ENCODE measurements around the gene SMARCD2.

Gene SMARCD2

DNA sequence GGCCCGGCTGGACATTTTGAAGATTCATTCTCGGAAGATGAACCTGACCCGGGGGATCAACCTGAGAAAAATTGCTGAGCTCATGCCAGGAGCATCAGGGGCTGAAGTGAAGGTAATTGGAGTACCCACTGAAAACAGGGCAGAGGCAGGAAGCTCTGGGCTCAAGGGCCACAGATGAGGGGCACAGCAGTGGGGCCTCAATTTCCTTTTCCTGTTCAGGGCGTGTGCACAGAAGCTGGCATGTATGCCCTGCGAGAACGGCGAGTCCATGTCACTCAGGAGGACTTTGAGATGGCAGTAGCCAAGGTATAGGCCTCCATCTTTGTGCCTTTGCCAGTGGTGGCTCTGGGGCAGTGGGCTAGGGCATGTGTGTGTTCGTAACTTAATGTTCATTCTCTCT lies 11.0 kb downstream of the SMARCD2 start:
- DNase-seq: no peak

DNA sequence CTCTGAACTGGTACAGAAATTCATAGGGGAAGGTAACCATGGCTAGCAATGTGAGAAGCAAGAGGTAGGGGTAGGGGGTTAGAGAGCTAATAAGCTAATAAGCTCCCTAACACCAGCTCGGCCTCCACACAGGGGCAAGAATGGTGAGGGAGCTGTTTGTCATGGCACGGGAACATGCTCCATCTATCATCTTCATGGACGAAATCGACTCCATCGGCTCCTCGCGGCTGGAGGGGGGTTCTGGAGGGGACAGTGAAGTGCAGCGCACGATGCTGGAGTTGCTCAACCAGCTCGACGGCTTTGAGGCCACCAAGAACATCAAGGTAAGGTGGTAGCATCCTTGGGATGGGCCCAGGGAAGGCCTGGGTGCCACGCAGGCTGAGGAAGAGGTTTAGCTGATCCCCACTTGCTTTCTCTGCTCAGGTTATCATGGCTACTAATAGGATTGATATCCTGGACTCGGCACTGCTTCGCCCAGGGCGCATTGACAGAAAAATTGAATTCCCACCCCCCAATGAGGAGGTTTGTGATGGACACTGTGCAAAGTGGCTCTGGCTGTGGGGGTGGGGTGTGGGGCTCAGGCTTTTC lies 11.5 kb downstream of the SMARCD2 start:
- DNase-seq: no peak

DNA sequence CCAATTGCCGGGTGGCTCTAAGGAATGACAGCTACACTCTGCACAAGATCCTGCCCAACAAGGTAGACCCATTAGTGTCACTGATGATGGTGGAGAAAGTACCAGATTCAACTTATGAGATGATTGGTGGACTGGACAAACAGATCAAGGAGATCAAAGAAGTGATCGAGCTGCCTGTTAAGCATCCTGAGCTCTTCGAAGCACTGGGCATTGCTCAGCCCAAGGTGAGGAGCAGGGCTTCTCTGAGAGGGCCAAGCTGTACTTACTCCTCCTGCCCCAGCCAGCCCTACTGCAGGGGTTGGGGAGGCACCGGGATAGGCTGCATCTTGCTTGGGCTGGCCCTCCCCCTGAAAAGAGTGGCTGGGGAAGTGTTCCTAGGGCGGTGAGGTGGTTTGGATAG lies 12.2 kb downstream of the SMARCD2 start:
- DNase-seq: no peak

DNA sequence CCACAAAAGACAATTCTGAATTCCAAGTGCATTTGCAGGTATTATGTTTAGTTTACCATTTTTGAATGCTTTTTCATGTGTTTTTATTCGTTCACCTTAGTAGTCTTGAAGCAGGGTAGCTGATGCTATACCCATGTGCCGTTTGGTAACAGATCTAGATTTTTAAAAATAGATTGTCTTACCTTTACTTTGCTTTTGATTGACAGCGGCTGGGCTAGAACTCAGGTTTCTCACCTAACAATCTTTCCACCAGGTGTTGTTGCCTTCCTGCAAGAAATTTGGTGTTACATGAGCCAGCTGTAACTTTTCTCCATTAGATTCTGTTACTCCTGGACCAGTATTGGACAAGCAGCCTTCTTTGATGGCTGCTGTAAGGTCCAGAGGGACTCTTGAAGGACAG lies 13.5 kb downstream of the SMARCD2 start:
- no peak for DNase-seq

DNA sequence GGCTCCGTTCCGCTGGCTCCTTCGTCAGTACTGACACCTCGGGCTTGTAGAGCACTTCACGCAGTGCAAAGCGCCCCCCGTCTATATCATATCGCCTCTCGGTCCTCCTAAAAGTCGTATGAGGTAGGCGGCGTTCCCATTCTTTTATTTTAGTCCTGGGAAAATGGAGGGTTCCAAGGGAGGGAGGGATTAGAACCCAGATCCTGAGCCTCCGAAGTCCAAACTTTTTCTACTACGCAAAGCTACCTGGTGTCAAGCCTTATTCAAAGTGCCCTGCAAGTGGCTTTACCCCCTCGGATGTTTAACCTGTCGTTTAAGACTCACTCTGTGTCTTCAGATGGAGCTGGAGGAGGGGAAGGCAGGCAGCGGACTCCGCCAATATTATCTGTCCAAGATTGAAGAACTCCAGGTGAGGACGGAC lies 14.7 kb downstream of the SMARCD2 start:
- DNase-seq: no peak

DNA sequence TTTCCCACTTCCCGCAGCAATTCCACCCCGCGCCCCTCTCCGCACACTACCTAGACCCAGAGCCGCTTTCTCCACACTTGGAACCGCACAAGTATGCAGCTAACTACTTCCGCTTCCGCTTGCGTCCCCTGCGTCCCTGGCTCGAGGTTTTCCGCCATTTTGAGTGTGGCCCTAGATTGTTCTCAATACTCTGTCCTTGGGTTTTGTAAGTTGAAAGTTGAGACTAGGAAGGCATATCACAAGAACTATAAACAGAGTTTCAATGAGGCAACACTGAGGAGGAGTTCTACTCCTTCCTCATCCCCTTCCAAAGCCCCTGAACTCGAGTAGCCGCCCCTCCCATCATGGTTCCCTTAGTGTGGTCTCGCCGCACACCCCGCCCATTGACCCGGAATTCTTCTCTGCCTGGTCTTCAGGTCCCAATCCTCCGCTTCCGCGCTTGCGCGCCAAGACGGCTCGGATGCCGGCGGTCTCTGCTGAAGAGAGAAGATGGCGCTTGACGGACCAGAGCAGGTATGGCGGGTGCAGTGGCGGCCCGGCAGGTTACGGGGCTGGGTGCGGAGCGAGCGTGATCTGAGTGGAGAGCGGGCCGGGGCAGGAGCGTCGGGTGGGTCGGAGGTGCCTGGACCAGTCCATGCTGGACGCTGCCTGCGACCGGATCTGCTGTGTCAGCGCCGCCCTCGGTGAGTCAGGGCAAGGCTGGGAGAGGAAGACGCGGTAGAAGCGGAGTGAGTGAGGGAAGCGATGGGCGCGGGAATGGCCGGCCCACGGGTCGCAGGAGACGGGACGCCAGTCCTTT lies 15.3 kb downstream of the SMARCD2 start, which contains the start of the genes FTSJ3 and PSMC5:
Gene FTSJ3 (minus strand): TSS at position 662 of the 799 bp plus-strand sequence. CDS start 761 bp downstream, outside the sequence.
Gene PSMC5 (plus strand): TSS at position 430 of the 799 bp plus-strand sequence. CDS start 60 bp downstream, at position 490.
- DNase-seq: peak; percentile 95

DNA sequence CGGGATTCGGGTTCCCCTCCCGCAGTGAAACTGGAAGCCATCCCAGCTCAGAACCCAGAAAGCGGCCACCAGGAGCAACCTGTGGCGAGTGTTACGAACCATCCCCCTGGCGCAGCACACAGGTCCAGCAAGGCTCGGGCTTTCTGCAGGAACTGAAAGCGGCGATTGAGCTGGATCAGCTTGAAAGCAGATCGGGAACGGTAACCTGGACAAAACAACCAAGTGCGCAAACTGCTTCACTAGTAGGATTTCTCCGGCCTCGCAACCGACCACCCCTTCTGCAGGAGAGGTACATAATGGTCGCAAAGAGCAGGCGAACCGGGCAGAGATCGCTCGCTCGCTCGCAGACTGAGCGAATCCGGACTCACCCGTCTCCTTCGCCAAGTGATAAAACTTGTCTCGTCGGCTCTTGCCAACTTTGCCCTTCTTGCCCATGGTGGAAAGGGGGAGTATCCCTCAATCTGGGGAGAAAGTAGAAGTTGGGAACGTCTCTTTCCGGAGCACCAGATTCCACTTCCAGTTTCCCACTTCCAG lies 15.9 kb downstream of the SMARCD2 start:
- no peak for DNase-seq

DNA sequence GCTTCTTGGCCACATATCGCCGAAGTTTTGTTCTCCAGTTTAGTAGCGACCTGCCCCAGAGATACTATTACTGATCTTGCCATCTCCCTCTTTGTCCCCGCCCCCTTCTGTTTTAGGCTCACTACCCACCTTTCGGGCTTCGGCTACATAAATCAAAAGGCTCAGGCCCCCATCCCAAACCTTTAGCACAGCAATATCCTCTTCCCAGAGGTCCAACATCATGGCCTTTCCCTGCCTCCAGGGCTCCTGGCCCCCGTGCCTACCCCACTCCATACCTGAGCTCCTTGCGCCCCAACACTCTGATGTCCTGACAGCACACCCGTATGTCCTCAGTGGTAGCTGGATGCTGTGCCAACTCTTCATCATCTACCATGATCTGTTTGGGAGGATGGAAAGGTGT lies 18.1 kb downstream of the SMARCD2 start:
- no peak for DNase-seq

DNA sequence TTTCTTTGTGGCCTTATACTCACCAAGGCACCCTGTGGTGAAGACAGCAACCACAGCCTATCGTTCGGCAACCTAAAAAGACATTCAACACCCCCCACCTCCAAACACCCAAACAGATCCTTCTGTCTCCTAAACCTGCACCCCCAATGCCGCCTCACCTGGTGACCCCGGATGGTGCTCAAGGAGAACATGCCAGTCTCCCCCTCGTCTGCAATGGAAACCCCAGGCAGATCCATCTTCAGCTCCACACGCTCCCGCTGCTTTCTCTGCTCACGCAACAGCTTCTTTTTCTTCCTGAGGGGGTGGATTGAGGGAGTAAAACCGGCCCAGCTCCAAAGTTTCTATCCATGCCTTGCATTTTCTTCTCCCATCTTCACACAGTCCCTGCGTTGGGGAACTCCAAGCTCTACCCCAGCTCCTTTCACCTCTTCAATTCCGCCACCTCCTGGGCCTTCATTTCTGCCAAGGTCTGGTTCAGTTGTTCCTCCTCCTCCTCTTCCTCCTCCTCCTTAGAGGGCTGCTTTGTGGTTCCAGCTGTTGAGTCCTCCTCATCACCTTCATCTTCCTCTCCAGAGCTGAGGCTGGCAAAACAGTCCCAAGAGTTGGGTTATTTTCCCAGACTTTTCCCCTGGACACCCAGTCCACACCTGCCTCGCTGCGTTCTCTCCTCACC lies 18.7 kb downstream of the SMARCD2 start:
- DNase-seq: no peak

DNA sequence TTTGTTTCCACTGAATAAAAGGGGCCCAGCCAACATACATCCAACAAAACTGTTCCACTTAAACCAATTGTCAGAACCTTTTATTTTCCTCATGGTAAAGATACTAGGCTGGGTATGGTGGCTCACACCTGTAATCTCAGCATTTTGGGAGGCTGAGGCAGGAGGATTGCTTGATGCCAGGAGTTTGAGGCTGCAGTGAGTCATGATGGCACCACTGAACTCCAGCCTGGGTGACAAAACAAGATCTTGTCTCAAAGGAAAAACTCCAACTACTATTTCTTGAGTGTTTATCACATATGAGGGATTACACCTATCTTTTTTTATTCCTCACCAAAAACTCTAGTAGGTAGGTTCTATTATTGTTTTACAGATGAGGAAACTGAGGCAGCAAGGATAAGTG lies 19.9 kb downstream of the SMARCD2 start:
- no peak for DNase-seq

DNA sequence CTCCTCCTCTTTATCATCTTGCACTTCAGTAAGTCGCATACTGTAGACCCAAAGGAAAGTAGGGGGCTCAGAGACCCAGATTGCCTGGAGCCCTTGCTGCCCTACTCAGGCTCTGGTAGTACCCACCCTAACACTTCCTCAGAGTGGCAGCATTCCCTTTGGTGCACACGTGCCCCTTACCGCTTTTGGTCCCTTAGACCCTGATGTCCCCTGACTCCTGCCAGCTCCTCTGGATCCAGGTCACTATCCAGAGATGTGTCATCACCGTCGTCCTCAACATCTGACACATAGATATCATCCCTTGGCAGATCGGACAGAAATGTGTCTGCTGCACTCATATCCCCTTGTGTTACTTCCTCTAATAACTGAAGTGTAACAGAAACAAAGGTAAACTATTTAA lies 20.7 kb downstream of the SMARCD2 start:
- no peak for DNase-seq

DNA sequence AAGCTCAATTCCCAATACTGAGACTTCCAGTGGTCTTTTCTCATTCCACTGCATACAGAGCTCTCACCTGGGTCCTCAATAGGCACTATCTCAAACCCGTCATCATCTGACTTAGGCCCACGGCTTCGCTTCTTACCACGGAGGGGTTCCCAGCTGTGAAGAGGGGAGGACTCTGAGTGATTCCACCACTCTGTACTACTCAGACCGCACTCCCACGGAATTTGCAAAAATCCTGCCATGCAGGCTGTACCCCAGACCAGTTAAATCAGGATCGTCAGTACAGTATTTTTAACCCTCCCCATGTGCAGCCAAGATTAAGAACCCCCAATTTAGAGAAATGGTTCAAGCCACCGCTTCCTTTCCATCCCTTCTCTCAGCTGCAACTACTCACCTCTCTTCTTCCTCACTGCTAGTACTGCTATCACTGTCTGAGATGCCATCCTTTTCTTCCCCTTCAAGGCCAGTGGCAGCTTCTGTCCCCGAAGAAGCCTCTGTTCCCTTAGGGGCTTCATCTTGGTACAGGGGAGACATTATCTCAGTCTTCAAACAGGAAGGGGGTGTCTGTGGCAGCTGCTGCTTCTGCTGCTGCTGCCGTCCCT lies 21.4 kb downstream of the SMARCD2 start:
- no peak for DNase-seq

DNA sequence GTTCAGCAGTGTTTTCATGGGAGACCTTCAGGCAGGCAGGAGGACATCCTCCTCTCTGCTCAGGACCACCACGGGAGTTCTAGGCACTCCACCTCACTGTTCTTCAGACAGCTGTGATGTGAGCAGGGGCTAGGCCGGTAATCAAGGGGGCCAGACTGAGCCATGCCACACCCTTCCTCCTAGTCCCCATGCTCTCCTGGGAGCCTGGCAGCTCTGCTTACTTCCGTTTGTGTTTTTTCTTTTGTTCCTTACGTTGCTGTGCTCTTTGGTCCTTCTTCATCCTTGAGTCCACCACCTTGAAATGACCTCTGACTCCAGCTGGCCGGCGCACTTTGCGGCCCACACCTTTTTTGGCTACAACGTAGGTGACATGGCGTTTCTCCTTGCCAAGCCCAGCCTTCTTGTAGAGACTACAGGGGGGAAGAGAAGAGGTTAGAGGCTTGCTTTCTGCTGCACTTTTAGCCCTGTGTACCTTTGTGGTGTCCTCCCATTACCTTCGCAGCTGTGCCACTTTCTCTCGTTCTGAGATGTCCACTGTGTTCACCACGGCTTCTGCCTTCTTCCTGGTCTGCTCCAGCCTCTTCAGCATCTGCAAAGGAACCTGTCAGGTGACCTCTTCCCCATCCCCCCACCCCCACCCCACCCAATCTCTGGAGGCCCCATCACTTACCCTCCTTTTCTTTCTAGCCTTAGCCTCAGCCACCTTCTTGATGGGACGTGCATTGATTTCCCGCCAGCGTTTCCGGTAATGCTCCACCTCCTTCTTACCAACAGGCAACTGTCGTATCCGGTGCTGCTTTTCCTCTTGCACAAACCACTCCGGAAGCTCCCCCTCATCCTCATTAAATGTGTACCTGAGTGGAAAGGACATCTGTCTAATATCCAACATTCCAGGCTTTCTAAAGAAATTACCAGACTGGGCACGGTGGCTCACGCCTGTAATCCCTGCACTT lies 22.6 kb downstream of the SMARCD2 start:
- no peak for DNase-seq

DNA sequence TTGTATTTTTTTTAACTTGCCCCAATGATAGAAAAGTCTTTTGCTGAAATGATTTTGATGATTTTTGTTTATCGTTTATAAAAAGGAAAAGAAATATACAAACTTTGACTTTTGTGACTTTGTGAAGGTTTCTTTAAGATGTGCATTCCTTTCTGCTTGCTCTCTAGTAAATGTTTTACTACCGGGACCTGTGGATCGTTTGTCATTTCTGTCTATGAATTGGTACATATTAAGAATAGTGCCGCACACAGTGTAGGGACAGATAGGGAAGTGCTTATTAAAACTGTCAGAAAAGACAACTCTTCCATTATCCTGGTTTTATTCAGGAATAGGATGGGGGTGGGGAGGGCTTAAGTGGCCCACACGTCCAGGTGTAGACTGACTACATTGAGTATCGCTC lies 23.4 kb downstream of the SMARCD2 start:
- DNase-seq: no peak

DNA sequence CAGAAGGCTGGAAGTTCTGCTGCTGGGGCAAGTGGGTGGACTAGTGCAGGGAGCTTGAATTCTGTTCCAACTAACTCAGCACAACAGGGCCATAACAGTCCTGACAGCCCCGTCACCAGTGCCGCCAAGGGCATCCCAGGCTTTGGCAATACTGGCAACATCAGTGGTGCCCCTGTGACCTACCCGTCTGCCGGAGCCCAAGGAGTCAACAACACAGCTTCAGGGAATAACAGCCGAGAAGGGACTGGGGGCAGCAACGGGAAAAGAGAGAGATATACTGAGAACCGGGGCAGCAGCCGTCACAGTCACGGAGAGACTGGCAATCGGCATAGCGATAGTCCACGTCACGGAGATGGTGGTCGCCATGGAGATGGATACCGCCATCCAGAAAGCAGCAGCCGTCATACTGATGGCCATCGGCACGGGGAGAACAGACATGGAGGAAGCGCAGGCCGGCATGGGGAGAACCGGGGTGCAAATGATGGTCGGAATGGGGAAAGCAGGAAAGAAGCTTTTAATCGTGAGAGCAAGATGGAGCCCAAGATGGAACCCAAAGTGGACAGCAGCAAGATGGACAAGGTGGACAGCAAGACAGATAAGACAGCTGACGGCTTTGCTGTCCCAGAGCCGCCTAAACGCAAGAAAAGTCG lies 24.6 kb downstream of the SMARCD2 start:
- DNase-seq: no peak

DNA sequence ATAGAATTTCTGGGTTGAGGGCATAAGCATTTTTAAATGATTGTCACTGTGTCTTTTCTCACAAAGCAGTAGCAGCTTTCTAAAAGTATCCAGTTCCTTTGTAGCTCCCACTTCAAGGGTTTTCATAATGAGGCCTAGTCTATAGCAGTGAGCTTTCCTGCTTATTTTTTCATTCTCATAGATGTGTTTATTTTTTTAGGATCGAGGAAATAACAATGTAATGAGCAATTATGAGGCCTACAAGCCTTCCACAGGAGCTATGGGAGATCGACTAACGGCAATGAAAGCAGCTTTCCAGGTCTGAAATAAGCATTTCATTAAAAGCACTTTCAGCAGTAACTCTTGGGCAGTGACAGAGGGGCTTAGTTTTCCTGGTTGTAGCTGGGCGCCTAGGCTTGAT lies 25.8 kb downstream of the SMARCD2 start:
- DNase-seq: no peak

DNA sequence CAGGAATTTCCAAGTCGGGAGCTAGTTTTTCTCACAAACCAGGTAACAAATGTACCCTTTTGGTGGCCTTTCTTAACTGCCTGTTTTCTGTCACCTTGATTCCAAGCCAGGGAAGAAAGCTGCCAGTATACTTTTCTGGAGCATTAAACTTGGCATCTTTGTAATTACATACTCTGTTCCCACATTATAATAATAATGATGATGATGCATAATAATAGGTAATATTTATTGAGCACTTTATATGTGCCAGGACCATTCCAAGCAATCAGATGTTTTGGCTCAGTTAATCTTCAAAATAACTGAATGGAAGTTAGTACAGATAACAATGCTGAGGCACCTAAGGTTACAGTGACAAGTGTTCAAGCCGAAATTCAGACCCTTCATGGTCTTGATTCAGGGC lies 26.4 kb downstream of the SMARCD2 start:
- no peak for DNase-seq

DNA sequence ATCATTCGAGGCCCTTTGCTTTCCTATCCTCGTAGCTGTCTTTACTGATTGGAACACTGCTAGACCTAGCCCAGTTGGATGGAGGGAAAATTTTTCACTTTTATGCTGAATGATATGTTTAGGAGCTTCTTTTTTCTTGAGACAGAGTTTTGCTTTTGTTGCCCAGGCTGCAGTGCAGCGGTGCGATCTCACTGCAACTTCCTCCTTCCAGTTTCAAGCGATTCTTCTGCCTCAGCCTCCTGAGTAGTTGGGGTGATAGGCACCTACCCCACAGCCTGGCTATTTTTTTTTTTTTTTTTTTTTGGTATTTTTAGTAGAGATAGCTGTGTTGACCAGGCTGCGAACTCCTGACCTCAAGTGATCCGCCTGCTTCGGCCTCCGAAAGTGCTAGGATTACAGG lies 32.5 kb downstream of the SMARCD2 start:
- no peak for DNase-seq

DNA sequence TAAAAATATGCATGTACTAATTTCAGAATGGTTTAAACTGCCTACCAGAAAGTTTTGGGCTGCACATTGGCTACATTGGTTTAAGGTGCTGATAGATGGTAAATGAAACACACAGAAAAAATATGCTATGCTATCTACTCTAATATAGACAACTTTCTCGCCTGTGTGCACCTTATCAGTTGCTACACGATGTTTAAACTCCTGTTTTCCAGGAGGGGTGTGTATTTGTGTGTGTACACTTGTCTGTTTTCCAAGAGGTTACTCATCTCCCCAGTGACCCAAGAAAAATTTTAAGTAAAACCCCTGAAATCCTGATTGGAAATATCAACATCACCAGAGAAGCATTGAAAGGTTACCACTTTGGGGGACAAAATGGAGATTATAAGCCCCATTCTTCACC lies 36.9 kb downstream of the SMARCD2 start:
- no peak for DNase-seq

DNA sequence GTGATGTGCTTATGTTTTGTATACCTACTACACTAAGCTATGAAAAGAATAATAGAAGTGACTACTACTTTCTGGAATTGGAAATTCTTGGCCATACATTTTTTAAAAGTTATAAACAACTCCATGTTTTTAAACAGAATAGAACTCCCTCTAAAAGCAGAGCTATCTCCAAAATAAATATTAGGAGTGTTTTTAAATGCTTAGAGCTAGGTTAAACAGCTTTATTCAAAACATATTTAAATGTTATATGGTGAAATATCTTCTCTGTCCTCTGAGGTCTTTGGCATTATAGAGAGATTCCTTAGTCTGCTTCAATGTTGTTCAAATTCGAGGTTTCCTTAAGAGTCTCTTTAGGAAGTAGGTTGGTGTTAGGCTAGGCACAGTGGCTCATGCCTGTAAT lies 38.2 kb downstream of the SMARCD2 start:
- no peak for DNase-seq

DNA sequence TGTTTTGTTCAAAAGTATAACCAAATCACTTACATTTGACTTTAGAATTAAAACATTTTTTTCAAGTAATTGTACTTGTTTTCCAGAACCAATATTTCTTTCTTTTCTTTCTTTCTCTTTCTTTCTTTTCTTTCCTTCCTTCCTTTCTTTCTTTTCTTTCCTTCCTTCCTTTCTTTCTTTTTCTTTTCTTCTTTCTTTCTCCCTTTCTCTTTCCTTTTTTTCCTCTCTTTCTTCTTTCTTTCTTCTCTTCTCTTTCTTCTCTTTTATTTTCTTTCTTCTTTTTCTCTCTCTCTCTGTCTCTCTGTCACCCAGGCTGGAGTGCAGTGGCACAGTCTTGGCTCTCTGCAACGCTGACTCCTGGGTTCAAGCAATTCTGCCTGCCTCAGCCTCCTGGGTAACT lies 41.7 kb downstream of the SMARCD2 start:
- DNase-seq: no peak

All from NCI-H748 treated with DMSO at 0.1 percent for 48 hours (cell line).